Kidney glomerular epithelial cell (primary cell): ENCODE data around the gene TOX3.
A peak's percentile ranks its signal among the peaks of the same experiment; 100 is the strongest.

Source experiments
- DNase-seq: peaks from one replicate; lab custom pipeline; 2025; lab: John Stamatoyannopoulos, UW

Gene TOX3

DNA sequence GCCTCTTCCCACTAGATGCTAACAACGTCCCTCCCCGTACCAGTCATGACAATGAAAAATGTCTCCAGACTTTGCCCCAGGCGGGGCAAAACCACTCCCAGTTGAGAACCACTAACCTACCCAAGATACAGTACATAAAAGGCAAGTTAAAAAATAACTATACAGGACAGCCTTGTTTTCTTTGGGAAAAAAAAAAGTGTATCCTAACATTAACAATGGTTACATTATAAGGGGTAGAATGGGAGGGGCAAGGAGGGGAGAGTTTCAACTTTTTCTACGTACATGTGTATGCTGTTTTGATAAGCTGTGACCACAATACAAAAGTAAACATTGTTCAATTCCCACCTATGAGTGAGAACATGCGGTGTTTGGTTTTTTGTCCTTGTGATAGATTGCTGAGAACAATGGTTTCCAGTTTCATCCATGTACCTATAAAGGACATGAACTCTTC, 94.9 kb downstream of the TOX3 start:
- DNase-seq: no peak

DNA sequence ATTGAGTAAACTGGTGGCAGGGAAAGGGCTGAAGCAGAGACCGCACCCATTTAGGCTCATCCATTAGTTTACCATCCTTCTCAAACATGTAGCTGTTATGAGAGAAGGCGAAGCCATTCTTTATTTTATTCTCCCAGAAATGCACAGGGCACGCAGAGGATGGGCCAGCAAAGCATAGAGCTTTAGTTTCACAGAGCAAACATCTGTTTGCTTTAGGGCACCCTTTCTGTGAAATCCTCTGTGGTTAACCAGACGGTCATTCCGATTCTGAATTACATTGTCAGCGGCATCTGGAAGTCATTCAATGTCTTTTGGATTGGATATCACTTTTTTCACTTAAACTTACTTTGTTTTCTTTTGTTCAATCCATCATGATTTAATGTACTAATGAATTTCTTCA, 96.0 kb downstream of the TOX3 start:
- no peak for DNase-seq

DNA sequence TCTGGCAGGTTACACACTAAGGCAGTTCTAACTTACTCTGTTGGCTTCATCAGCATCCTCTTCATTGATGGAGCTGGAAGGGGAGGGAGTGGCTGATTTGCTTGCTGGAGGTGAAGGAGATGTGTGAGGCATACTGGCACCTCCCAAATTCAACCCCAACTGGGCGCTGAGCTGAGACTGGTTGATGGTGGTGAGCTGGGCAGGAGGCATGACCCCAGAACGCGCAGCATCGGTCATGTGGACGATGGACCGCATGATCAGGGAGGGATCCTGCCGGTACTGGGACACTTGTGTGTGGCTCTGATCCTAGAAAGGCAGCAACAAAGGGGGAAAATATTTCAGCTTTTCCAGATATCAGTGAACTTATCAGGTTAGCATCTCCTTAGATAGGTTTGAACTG, 96.7 kb downstream of the TOX3 start:
- DNase-seq: no peak

DNA sequence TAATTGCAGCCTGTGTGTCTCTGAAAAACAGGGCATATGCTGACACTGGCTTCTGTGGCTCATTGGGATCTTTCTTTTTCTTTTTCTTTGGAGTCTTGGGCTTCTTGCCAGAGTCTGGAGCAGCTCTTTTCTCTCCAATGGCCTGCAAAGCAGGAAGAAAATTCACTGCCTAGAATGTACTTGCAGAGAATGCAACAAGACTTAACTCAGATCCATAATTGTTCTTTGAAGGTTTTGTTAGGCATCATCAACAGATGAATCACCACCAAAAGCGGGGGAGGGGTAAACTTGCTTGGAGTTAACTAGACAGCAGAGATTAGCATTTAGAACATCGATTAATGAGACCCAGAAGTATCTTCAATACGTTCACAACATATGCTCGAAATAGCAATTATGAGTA, 100.9 kb downstream of the TOX3 start:
- DNase-seq: no peak

DNA sequence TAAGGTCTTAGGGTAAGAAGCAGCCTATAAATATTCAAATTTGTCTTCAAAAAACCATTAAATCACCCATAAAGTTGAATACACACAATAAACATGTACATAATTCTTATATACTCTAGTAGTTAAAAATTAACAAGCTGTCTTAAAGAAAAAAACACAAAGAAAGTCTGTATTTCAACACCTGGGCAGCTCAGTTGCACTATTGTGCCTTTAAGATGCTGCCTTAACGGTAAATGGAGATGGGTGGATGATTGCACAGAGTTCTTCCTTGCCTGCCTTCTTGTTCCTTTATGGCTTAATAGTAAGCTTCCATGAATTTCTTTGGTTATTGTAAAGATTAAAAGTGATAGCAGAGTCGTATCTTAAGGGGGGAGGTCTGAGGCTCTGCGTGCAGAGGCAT, 105.1 kb downstream of the TOX3 start:
- DNase-seq: no peak

DNA sequence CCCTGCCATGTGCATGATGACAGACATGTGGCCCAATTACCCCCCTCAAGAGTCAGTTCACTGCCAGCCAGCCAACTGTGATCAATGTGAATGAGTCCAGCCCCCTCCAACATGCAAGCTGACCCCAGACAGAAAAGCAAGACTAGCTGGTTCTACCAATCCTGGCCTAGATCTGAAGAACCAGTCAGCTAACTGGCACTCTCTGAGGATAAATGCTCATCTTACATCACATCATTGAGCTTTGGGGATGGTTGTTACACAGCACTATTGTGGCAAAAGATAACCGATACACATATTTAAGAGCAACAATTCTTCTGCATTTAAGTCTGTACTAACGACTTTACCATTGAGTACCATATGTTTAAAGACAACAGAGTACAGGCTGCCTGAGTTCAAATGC, 106.7 kb downstream of the TOX3 start:
- DNase-seq: no peak

DNA sequence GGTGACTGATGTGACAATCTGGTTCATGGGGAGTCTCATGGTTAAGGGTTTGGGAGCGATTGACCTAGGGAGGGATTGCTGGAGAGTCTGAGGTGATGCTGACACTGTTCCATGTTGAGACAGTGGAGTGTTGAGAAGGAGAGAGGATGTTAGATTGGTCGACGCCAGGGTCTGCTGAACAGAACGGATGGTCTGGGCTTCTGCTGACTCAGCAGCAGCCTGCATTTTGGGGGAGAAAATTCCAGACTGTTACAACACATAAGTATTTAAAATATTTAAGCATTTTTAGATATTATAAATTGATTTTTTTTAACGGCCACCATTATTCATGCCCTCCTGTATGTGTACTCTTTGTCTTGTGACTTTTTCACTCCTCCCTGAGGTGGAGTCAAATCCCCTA, 107.2 kb downstream of the TOX3 start:
- DNase-seq: no peak

DNA sequence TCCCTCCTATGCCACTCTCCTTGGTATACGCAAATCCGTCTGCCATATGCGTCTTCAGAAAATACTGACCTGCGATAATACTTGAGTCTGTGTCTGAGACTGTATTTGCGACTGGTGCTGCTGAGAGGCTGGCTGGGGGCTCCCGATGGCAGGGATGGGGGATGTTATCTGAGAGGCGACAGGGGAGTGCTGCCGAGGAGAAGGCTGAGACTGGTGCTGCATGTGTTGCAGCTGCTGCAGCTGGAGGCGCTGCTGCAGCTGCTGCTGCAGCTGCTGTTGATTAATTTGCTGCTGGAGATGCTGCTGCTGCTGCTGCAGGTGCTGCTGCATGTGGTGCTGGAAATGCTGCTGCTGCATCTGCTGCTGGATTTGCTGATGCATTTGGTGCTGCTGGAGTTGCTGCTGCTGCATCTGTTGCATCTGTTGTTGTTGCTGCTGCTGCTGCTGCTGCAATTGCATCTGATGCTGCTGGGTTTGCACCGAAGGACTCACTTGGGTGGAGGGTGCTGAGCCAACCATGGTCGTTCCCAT, 107.7 kb downstream of the TOX3 start:
- no peak for DNase-seq

DNA sequence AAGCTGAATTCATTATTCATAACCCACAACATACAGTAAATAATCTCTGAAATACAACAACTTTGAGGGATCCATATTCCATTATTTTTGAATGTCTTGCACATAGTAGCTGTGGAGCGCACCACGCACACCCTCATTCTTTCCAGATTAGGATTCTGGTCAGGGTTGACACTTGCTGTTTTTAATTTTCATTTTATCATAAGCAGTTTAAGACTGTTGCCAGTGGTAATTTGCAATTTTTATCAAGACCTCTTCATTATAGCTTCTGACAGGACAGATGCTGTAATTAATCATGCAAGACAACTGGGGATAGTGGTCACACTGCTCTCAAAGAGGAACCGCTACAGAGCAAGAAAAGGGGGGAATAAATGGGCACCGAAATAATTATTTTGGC, 109.7 kb downstream of the TOX3 start:
- DNase-seq: no peak

DNA sequence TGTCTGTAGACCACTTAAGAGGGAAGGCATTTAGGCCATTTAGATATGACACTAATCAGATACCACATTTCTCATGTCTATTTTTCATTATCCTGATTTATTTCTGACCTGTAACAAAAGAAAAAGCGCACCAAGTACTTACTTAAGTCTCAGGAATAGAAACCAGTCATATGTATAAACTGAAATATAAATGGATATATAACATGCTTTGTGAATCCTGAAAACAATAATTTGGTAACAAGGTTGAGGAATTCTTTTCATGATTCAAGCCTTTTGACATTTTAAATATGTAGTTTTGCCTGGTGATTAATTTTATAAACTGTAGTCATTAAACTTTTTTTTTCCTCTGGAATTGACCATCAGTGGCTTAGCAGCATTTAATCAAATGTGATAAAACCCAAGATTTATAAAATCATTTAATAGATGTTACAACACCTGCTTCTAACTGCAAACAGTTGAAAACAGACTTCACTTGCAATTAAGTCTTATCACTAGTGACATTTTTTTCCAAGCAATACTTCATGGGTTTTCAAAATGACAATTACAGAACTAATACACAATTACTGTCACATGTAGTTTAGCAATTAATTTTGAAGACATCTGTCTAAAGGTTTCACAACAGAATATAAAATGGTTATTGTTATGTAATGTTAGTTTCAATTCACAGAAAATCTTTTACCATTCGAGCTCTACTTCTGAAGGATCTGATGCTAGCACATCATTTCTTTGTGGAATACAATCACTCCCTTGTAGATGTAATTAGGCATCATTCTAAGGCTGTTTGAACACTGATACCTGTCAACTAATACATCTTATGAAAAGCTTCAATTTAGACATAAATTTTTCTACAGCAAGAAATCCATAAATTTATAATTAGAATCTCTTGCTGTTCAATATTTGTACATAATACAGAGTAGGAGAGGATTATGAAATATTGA, 110.3 kb downstream of the TOX3 start:
- DNase-seq: no peak

DNA sequence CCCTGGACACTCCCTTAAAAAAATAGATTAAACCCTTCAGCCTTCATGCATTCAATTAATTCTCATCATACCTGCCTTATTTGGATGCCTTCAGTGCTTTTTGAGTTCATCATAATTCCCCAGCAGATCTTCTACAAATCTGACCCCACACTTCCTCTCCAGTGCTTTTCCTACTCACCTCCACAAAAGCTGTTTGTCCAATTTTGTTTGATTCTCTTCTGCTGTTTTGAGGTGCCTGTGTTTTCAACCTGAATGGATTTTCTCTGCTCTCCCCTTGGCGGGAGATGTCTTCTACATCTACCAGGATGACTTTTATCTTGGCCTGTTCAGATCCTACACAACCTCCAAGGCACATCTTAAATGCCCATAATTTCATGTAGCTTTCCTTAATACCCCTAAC, 112.7 kb downstream of the TOX3 start:
- DNase-seq: no peak

DNA sequence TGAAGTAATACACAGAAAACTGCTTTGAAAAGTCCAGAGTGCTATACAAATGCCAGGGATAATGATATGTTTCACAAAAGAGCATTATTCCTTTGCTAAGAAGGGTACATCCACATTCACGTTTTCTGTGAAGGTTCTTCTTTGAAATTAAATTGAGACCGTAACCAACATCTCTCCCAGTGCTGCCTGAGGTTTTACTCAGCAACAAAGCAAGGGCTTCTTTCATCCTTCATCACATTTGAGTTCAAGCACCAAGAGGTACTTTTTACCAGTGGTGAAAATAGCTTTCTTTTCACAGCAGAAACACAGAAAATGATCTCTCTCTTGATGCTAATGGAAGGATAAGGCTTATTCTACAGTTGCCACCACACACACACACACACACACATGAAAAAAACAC, 113.3 kb downstream of the TOX3 start:
- DNase-seq: no peak

DNA sequence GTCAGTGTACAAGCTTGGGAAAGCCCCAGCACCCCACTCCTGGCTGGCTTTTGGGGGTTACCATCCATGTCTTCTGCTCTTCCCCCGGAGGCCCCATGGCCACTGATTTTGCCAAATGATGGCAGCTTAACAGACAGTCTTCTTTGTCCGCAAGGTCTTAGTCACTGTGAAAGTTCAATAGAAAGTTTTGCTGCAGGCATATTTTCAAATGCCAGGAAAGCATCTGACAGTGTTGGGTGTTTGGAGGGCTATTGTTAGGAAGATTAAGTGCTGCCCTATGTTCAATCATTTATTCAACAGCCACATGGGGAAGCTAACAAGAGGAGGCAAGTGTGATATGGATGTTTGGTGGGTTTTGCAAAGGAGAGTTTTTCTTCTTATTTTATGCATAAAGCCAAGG, 122.4 kb downstream of the TOX3 start:
- no peak for DNase-seq

DNA sequence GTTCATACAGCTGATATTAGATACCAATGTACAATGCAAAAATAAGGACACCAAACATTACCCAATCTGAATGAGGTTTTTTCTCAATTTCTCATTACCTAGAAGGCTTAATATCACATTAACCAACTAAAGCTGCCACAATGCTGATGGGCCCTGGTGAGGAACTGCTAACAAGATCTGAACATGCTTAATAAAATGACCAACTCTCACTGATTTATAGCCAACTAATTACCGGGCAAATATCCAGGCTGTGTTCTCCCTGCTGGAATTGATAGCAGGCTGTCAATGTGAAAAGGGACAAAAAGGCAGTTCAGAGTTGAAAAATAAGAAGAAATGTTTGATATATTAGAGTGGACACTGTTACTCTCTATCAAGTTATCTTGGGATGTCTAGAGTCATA, 124.6 kb downstream of the TOX3 start:
- DNase-seq: no peak

DNA sequence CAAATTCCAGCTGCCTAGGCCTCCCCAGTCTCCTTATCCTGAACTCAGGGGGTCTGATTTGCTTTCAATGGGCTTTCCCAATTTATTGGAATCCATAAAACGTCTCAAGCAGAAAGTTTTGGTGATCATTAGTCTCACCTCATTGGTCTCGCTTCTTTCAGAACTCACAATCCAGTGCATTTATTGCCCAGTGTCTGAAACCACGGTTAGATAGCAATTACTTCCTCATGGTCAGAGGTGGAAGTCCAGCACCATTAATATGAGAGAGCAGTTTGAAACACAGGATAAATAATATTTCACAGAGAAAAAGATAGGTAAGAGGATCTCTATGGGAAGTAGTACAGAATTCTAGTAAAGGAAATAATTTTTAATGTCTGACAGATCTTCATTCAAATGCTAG, 128.7 kb downstream of the TOX3 start:
- no peak for DNase-seq

DNA sequence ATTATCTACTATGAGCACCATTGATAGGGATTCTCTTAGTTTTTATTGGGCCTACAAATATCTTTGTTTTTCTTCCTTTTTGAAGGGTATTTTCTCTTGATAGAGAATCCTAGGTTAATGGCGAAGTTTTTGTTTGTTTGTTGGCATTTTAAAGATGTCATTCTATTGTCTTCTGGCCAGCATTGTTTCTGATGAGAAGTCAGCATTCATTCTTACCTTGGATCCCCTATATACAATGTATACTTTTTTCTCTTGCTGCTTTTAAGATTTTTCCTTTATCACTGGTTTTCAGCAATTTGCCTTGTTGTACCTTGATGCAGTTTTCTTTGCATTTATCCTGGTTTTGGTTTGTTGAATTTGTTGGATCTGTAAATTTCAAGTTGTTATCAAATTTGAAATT, 130.1 kb downstream of the TOX3 start:
- DNase-seq: no peak

DNA sequence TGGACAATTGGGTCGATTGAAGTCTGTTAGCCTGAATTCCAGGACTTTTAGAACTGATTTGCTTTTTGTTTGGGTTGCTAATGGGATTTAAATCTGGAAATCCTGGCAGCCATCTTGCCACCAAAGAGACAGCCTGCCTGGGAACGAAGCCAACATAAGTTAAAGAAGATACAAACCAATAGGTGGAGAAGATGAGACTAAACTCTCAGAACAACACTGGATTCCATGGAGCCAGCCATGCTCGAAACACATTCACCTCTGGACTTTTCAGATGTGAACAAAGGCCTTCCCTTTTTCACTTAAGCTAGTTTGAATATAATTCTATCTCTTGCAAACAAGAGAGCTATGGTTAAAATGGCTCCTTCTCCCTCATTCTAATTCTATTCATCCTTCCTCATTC, 135.9 kb downstream of the TOX3 start:
- peak; percentile 48 for DNase-seq

DNA sequence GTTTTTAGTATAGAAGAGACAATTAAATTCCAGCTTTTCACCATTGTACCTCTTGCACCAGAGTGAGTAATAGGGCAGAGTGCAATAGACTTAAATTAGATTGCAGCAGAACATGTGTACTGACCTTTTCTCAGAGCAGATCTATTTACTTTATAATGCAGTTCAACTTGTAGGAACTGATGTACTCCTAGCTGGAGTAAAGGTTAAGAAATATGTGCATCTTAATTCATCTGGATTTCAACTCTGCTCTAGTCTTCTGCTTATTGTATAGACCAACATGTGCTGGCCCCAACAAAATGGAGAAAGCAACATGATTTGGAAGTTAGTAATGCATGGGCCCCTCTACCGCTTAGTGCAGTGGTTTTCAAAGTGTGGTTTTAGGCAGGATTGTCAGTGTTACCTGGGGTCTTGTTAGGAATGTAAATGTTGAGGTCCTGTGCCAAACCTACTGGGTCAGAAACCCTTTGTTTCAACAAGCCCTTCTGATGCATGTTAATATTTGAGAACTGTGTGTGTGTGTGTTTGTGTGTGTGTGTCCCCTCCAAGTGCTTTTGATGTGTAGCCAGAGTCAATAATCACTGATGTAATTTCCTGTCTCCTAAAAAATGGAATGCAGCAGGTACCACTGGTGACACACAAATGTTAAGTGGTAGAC, 138.6 kb downstream of the TOX3 start:
- DNase-seq: no peak

DNA sequence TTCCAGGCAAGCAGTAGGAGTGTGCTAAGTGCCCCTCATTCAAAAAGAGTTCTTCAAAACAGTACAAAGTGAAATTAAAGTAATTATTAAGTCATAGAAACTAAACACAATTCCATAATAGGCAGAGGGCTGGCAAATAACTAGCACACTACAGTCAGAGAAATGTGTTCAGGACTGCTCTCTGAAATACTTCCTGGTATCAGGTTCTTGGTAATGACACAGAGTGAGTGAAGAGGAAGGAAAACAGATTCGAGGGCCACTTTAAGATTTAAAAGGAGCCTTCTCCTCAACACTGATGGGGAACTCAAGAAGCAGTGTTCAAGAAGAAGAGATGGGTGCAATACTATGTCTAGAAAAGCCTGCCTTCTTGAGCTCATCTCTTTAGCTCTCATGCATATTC, 139.2 kb downstream of the TOX3 start:
- no peak for DNase-seq

DNA sequence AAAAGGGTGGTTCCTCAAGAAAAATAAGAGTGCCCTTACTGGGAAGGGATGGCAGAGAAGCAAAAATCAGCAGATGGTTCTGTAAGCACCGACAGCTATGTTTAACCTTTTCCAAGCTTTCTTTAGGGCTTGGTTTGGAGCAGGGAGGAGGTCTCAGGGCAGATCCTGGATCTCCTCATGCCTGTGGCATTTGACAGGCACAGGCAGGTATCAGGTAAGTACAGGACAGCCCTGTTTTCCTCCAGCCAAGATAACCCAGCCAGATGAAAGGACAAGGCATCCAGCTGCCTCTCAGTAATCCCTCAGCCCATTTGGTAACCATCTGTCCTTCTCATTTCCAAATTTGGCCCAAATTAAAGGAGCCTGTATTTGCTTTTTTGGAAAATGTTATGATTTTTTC, 141.5 kb downstream of the TOX3 start:
- DNase-seq: no peak

DNA sequence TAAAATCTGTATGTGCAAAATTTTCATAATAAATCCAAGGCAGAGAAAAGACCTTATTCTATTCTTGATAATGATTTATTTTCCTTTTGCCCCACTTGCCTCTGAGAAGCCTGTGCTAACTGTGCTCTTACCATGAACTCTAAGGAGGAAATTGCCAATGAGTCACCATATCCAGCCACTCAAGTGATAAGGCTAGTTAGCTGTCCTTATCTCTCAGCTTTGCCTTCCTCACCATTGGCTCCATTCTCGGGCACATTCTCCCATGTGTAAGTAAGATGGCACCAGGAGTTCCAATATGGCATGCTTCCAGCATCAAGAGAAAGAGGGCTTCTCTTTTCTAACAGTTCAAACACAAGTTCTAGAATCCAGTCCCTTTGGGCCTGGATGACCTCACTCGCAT, 142.4 kb downstream of the TOX3 start:
- peak; percentile 5 for DNase-seq

DNA sequence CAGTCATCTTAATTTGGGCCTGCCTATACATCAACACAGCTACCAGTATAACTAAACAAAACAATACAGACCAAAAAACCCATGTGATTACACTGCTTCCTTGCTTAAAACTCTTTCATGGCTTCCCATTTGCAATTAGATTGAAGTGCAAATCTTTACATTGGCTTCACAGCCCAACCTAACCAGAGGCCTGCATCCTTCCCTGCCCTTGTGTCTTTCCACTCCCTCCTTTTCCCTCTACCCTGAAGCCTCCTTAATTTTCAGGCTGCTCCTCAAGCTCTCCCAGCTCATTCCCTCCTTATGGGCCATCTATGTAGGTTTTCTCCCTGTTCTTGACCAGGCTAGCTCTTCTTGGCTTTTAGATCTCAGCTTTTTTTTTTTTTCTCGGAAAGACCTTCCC, 147.8 kb downstream of the TOX3 start:
- no peak for DNase-seq

DNA sequence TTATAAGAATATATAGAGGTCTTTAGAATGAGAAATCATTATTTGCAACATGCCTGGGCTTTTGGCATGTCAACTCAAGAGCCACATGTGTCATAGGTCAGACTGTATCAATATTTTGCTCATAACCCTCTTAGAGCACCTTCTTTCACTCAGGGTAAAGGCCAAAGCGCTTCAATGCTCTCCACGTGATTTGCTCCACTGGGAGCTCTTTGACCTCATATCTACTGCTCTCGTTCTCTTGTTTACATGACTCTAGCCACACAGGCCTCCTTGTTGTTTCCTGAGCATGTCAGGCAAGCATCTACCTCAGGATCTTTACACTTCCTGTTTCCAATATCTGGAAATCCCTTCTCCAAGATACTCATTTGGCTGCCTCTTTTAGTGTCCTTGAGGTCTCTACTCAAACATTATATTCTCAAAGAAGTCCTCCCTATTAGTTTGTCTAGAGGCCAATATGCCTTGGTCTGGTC, 148.4 kb downstream of the TOX3 start:
- no peak for DNase-seq
